ENCODE measurements around the gene RNF19B. TPM values are rescaled to one million over a fixed set of nuclear protein-coding genes. Genes with fewer than 3 reads are reported as not detected.

Gene RNF19B
- total and polyA plus RNA-seq, 2 of the 13 experiments (the other 11 are each of a cell fraction or from before 2014, with no cell fraction given): 15.3 to 22.5 TPM

DNA sequence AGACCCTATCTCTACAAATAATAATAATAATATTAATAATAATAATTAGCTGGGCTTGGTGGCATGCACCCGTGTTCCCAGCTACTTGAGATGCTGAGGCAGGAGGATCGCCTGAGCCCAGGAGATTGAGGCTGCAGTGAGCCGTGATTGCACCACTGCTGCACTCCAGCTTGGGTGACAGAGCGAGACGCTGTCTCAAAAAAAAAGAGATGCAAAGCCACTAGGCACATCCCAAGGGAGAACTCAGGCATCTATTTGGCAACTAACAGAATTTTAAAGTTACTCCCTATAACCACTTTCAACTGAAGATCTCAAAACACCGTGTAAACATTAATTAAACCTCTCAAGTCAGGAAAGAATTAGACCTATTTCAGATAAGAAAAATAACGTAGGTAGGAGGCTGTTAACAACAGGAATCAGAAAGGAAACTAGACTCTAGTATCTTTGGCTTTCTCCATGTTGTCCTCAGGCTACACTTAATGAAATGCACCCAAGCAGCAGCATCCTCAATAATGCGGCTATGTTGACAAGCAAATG lies 3.7 kb downstream of the RNF19B start:
- intact Hi-C loops (cut with micrococcal nuclease; ENCODE audit: unreplicated experiment): no loop called here
- no peaks in the 10 kb centered on the region for H3K9me3 ChIP-seq (ENCODE audit: low read length)
- H3K9ac ChIP-seq (ENCODE audit: insufficient read depth, low read depth, low read length): 0 out of 2 replicates have a peak overlapping the region, but pooled peaks have one; percentile 14
- H3K27me3 ChIP-seq (ENCODE audit: control insufficient read depth in 1 of 2, insufficient read depth in 2 of 2, low read length in 2 of 2): no peaks in the 10 kb centered on the region; a peak in 1 of 5 replicates
- no peak overlapping the region for H3K27ac ChIP-seq (ENCODE audit: extremely low read length, insufficient read depth, low read length)
- in situ Hi-C loops (cut with HindIII; ENCODE audit: extremely low pct_ligation_motif_present, low pct_unique_long_range_greater_than_20kb): no loop called here
- no peak for ATAC-seq
- H3K4me3 ChIP-seq (replicated peaks in 1 of 3; ENCODE audit: insufficient read depth in 1 of 3, low read depth in 2 of 3, low read length in 3 of 3): no peak overlapping the region; a peak in 1 of 6 replicates
- H4K20me1 ChIP-seq (ENCODE audit: insufficient read depth, low read length): peaks cover 8% of the 10 kb centered on the region; the same call in 1 of the 2 replicates
- DNase-seq (ENCODE audit: low spot score): no peak
- no TSS peak for BruUV-seq (replicated peaks)
- TF ChIP-seq ZNF292 (CRISPR knock-in tag; IDR thresholded peaks at IDR 0.05; ENCODE audit: borderline replicate concordance, low read depth) (no peak), SKI (IDR thresholded peaks at IDR 0.05; ENCODE audit: partially characterized antibody) (no peak), DBP (CRISPR knock-in tag; IDR thresholded peaks at IDR 0.05; ENCODE audit: not compliant biosample characterization) (no peak), NR0B2 (CRISPR knock-in tag; IDR thresholded peaks at IDR 0.05) (no peak), ZNF550 (CRISPR knock-in tag; IDR thresholded peaks at IDR 0.05; ENCODE audit: borderline replicate concordance) (no peak), TARDBP (CRISPR knock-in tag; IDR thresholded peaks at IDR 0.05) (no peak), ZNF232 (CRISPR knock-in tag; IDR thresholded peaks at IDR 0.05; ENCODE audit: borderline replicate concordance) (no peak), ZNF678 (CRISPR knock-in tag; IDR thresholded peaks at IDR 0.05) (no peak), GRHL1 (CRISPR knock-in tag; conservative IDR thresholded peaks at IDR 0.05) (no peak)
- TF ChIP-seq, protein P1, sequence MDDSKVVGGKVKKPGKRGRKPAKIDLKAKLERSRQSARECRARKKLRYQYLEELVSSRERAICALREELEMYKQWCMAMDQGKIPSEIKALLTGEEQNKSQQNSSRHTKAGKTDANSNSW (CRISPR knock-in tag; IDR thresholded peaks at IDR 0.05; ENCODE audit: borderline replicate concordance): no peak
- 85% methylated on average over 8 of the region's 8 CpGs for WGBS (ENCODE audit: low lambda C conversion rate)
- peak overlapping the region; percentile 31; the same call in 1 of the 2 replicates for H3K4me2 ChIP-seq (ENCODE audit: low read depth, low read length)
- peaks cover 23% of the 10 kb centered on the region for H3K4me1 ChIP-seq (ENCODE audit: insufficient read depth, low read length)
- no peaks in the 10 kb centered on the region; a peak in 1 of 5 replicates for H3K36me3 ChIP-seq (replicated peaks in 1 of 2; ENCODE audit: control insufficient read depth in 1 of 2, insufficient read depth in 2 of 2, low read length in 2 of 2)
- POLR2A ChIA-PET: interaction anchor here (1.4 kb wide), 1 partner anchor 12 kb away, joined by 4 read pairs; no protein-coding TSS in a partner anchor
- peaks cover 67% of the 10 kb centered on the region for H3K79me2 ChIP-seq (ENCODE audit: insufficient read depth, low read length)
- no peak for FAIRE-seq
- CTCF ChIA-PET (ENCODE audit: low intra/inter-chr PET ratio, low total read pairs): no interaction called here
- no peak overlapping the region for H2AFZ ChIP-seq (ENCODE audit: low read length)
